C4-2B (cell line): ENCODE results near the gene TECTA.

Source experiments
- H3K27ac ChIP-seq: fragments of 450-650 bp; 2 replicates; pipeline ENCODE4 v1.5.1; 2017
- CTCF ChIP-seq: fragments of 450-650 bp; conservative IDR thresholded peaks from 2 replicates; pipeline ENCODE4 v1.5.1; 2017; ENCODE audit warnings: mild to moderate bottlenecking
- ZFX ChIP-seq: fragments of 450-650 bp; IDR thresholded peaks from 2 replicates; pipeline ENCODE4 v1.6.1; 2017

TECTA gene

GRCh38 chr11:121106812-121107211 lies 5.8 kb downstream of the TECTA start:
- no peak overlapping the region for H3K27ac ChIP-seq
- TF ChIP-seq ZFX (no peak), CTCF (no peak)

GRCh38 chr11:121108413-121108812 lies 7.4 kb downstream of the TECTA start:
- no peak overlapping the region for H3K27ac ChIP-seq
- TF ChIP-seq ZFX (no peak), CTCF (no peak)

GRCh38 chr11:121109471-121109870 lies 8.4 kb downstream of the TECTA start:
- H3K27ac ChIP-seq, result no peak overlapping the region

GRCh38 chr11:121109916-121110586 lies 9.0 kb downstream of the TECTA start:
- TF ChIP-seq CTCF (no peak), ZFX (no peak)
- H3K27ac ChIP-seq, result no peak overlapping the region

More at GRCh38 chr11:121109471-121109870, 8.4 kb downstream of the TECTA start:
- TF ChIP-seq ZFX, result no peak
- no peak for TF ChIP-seq CTCF

- TF ChIP-seq CTCF (no peak), ZFX (no peak)
- no peak overlapping the region for H3K27ac ChIP-seq
Observed at GRCh38 chr11:121110871-121111724, 10.1 kb downstream of the TECTA start.

GRCh38 chr11:121112498-121113455 lies 11.7 kb downstream of the TECTA start:
- TF ChIP-seq CTCF (peak; percentile 87), ZFX (no peak)
- no peak overlapping the region for H3K27ac ChIP-seq
